ENCODE data around the gene PACS1. TPM values are rescaled to one million over a fixed set of nuclear protein-coding genes. Genes with fewer than 3 reads are reported as not detected.

PACS1 gene
- total RNA-seq, 4 donors from 2014 or later, result 32.0 to 62.7 (median 51.8) TPM

GRCh38 chr11:66066751-66067150 is 3.3 kb upstream of the PACS1 start:
- Histone ChIP-seq H3K27ac (peak overlapping the region in 1 of 4 donors; percentile 9), H3K4me1 (peaks cover 0 to 30% (median 18%) of the 10 kb centered on the region in 4 donors), H3K4me3 (no peak overlapping the region), H3K36me3 (peaks cover 3 to 74% (median 22%) of the 10 kb centered on the region in 3 donors), H3K9me3 (no peaks in the 10 kb centered on the region), H3K27me3 (no peaks in the 10 kb centered on the region)
- DNase-seq (ENCODE audit: low spot score in 2 of 2), result no peak
- WGBS, 2 donors, result 75 to 92% methylated on average over 3 of the region's 3 CpGs
- no peak for TF ChIP-seq CTCF (IDR thresholded peaks at IDR 0.05)
- TF ChIP-seq POLR2A (IDR thresholded peaks at IDR 0.05), result no peak
- no peak for TF ChIP-seq EP300 (IDR thresholded peaks at IDR 0.05)

GRCh38 chr11:66067640-66068039 is 2.4 kb upstream of the PACS1 start:
- Histone ChIP-seq H3K9me3 (no peaks in the 10 kb centered on the region), H3K4me3 (no peak overlapping the region), H3K4me1 (peaks cover 0 to 39% (median 19%) of the 10 kb centered on the region in 4 donors), H3K36me3 (peaks cover 3 to 65% (median 19%) of the 10 kb centered on the region in 3 donors), H3K27ac (peak overlapping the region in 1 of 4 donors; percentile 96), H3K27me3 (no peaks in the 10 kb centered on the region)
- WGBS, 2 donors, result 95 to 98% methylated on average over 4 of the region's 4 CpGs
- TF ChIP-seq CTCF (IDR thresholded peaks at IDR 0.05), result no peak
- TF ChIP-seq EP300 (IDR thresholded peaks at IDR 0.05), result no peak
- TF ChIP-seq POLR2A (IDR thresholded peaks at IDR 0.05), result no peak
- no peak for DNase-seq (ENCODE audit: low spot score in 2 of 2)

GRCh38 chr11:66068154-66068821 is 1.8 kb upstream of the PACS1 start:
- Histone ChIP-seq H3K36me3 (peaks cover 3 to 58% (median 13%) of the 10 kb centered on the region in 3 donors), H3K27me3 (no peaks in the 10 kb centered on the region), H3K4me1 (peaks cover 0 to 43% (median 19%) of the 10 kb centered on the region in 4 donors), H3K4me3 (no peak overlapping the region), H3K27ac (peak overlapping the region; percentile 86 to 97 (median 94)), H3K9me3 (no peaks in the 10 kb centered on the region)
- DNase-seq (ENCODE audit: low spot score in 2 of 2), result peak in 1 of 2 donors; percentile 78
- TF ChIP-seq CTCF (IDR thresholded peaks at IDR 0.05) (peak; percentile 82 to 94 (median 87)), POLR2A (IDR thresholded peaks at IDR 0.05) (no peak)
- WGBS, 2 donors, result 56 to 63% methylated on average over 17 of the region's 17 CpGs

- whole genome bisulfite sequencing, 2 donors, result 33 to 39% methylated on average over 14 of the region's 14 CpGs
- Histone ChIP-seq H3K9me3 (no peaks in the 10 kb centered on the region), H3K27me3 (no peaks in the 10 kb centered on the region), H3K27ac (peak overlapping the region; percentile 86 to 97 (median 94)), H3K4me3 (peak overlapping the region; percentile 74 to 96 (median 78)), H3K4me1 (peaks cover 0 to 43% (median 19%) of the 10 kb centered on the region in 4 donors), H3K36me3 (peaks cover 3 to 56% (median 9%) of the 10 kb centered on the region in 3 donors)
- peak in 1 of 2 donors; percentile 28 for DNase-seq (ENCODE audit: low spot score in 2 of 2)
- peak in 1 of 5 experiments; percentile 2 for TF ChIP-seq CTCF (IDR thresholded peaks at IDR 0.05)
- TF ChIP-seq POLR2A (IDR thresholded peaks at IDR 0.05), result no peak
Measured at GRCh38 chr11:66068923-66069714, 953 bp upstream of the PACS1 start.
